Esophagus muscularis mucosa (tissue), 4 donors: ENCODE measurements around the gene COA5. TPM values are rescaled to one million over a fixed set of nuclear protein-coding genes. Genes with fewer than 3 reads are reported as not detected.

Source experiments
- DNase-seq: peaks from one replicate; pipeline ENCODE4 v3.0.0-alpha.2; 2017; ENCODE audit errors: extremely low spot score
- H3K27ac ChIP-seq, 4 donors: fragments of 200-600 bp; sonication (generic); replicated peaks in 1 of 4; 1 replicate in 3 of 4; 2 replicates in 1 of 4; pipeline ENCODE4 v1.5.1; 2016 to 2019; ENCODE audit warnings: mild to moderate bottlenecking in 1 of 4
- H3K27me3 ChIP-seq, 4 donors: fragments of 200-600 bp; sonication (generic); one replicate each; pipeline versions ENCODE4 v1.5.1 to v1.6.0; 2016 to 2019
- H3K36me3 ChIP-seq, 4 donors: fragments of 200-600 bp; sonication (generic); one replicate each; pipeline ENCODE4 v1.5.1; 2016 to 2019
- H3K4me1 ChIP-seq, 4 donors: fragments of 200-600 bp; sonication (generic); one replicate each; pipeline ENCODE4 v1.5.1; 2016 to 2019
- H3K4me3 ChIP-seq, 4 donors: fragments of 200-600 bp; sonication (generic); 1 replicate in 2 of 4; 2 replicates in 2 of 4; pipeline ENCODE4 v1.5.1; 2016 to 2019; ENCODE audit warnings: mild to moderate bottlenecking in 4 of 4, moderate library complexity in 1 of 4
- H3K9me3 ChIP-seq, 4 donors: fragments of 200-600 bp; sonication (generic); 1 replicate in 3 of 4; 2 replicates in 1 of 4; pipeline ENCODE4 v1.5.1; 2016 to 2019
- CTCF ChIP-seq, 3 experiments: fragments of 200-600 bp in 2 of 3; fragments of 450-650 bp in 1 of 3; sonication (generic) in 2 of 3; IDR thresholded peaks; one replicate each; pipeline ENCODE4 v1.5.1; 2017 to 2019; ENCODE audit warnings: antibody characterized with exemption in 3 of 3, mild to moderate bottlenecking in 2 of 3, moderate library complexity in 1 of 3
- EP300 ChIP-seq: sonication (generic); formaldehyde crosslinking; IDR thresholded peaks from one replicate; pipeline ENCODE4 v1.6.1; 2017; ENCODE audit warnings: antibody characterized with exemption
- POLR2A ChIP-seq: fragments of 450-650 bp; IDR thresholded peaks from one replicate; pipeline ENCODE4 v1.6.1; 2017; ENCODE audit warnings: antibody characterized with exemption, moderate library complexity, mild to moderate bottlenecking, low read depth
- POLR2AphosphoS5 ChIP-seq, 2 donors: sonication (generic); formaldehyde crosslinking; IDR thresholded peaks; one replicate each; pipeline ENCODE4 v1.6.1; 2017; ENCODE audit warnings: antibody characterized with exemption in 2 of 2
- WGBS: methylation state at CpG from one replicate; pipeline ENCODE4 v1.1.5; 2018; 5-methylcytosine and 5-hydroxymethylcytosine counted together
- intact Hi-C: fragments of 100-400 bp; cut with DNase I; formaldehyde crosslinking; loops from one replicate; pipeline ENCODE4 v1.15.1; 2023
- total RNA-seq, 4 donors: library from RNA; depleted of rRNA; stranded (reverse); fragments of >200 nt; gene quantifications; one replicate each; pipeline versions ENCODE4 v1.1.0 to v1.2.1, GENCODE V29; 2016

COA5 gene
- total RNA-seq, 4 donors from 2014 or later = 28.3 to 48.2 (median 31.7) TPM

- H3K9me3 ChIP-seq = no peaks in the 10 kb centered on the region
- TF ChIP-seq POLR2AphosphoS5 (IDR thresholded peaks at IDR 0.05) = peak; percentile 11 to 13
- no peak for TF ChIP-seq EP300
- no peak for TF ChIP-seq POLR2A
- TF ChIP-seq CTCF (IDR thresholded peaks at IDR 0.05) = no peak
- no peaks in the 10 kb centered on the region for H3K27me3 ChIP-seq
- intact Hi-C loops = loop anchor here (10.0 kb wide), 1 partner anchor 117 kb away; the partner anchor contains the start of gene INPP4A
- peaks cover 33 to 55% (median 51%) of the 10 kb centered on the region in 4 donors for H3K36me3 ChIP-seq
- WGBS = 43% methylated on average over 13 of the region's 13 CpGs
- DNase-seq = no peak
- H3K4me1 ChIP-seq = peaks cover 43 to 50% (median 45%) of the 10 kb centered on the region in 4 donors
- H3K27ac ChIP-seq = peak overlapping the region; percentile 73 to 85 (median 78)
- no peak overlapping the region for H3K4me3 ChIP-seq
These were observed 46.2 kb downstream of the COA5 start for GRCh38 chr2:98561902-98562695.

- Histone ChIP-seq H3K4me1 (peaks cover 44 to 50% (median 46%) of the 10 kb centered on the region in 4 donors), H3K27ac (peak overlapping the region; percentile 73 to 85 (median 78)), H3K9me3 (no peaks in the 10 kb centered on the region), H3K36me3 (peaks cover 30 to 55% (median 44%) of the 10 kb centered on the region in 4 donors), H3K27me3 (no peaks in the 10 kb centered on the region), H3K4me3 (no peak overlapping the region)
- intact Hi-C loops = loop anchor here (10.0 kb wide), 1 partner anchor 116 kb away; the partner anchor contains the start of gene INPP4A
- WGBS = 90% methylated on average over 9 of the region's 9 CpGs
- TF ChIP-seq CTCF (IDR thresholded peaks at IDR 0.05) (no peak), POLR2A (no peak), EP300 (no peak), POLR2AphosphoS5 (IDR thresholded peaks at IDR 0.05) (no peak)
- DNase-seq = no peak
These were observed 47.3 kb downstream of the COA5 start for GRCh38 chr2:98561018-98561417.

- Histone ChIP-seq H3K27me3 (no peaks in the 10 kb centered on the region), H3K9me3 (no peaks in the 10 kb centered on the region), H3K4me3 (no peak overlapping the region), H3K36me3 (peaks cover 30 to 55% (median 44%) of the 10 kb centered on the region in 4 donors), H3K4me1 (peaks cover 44 to 50% (median 47%) of the 10 kb centered on the region in 4 donors), H3K27ac (peak overlapping the region; percentile 73 to 85 (median 78))
- DNase-seq = no peak
- no peak for TF ChIP-seq POLR2A
- peak; percentile 6 to 20 for TF ChIP-seq POLR2AphosphoS5 (IDR thresholded peaks at IDR 0.05)
- intact Hi-C loops = loop anchor here (10.0 kb wide), 1 partner anchor 116 kb away; the partner anchor contains the start of gene INPP4A
- 65% methylated on average over 6 of the region's 9 CpGs for WGBS
These were observed 48.0 kb downstream of the COA5 start for GRCh38 chr2:98560256-98560771.

- H3K27me3 ChIP-seq = no peaks in the 10 kb centered on the region
- H3K4me3 ChIP-seq = no peak overlapping the region
- intact Hi-C loops = no loop called here
- H3K36me3 ChIP-seq = peaks cover 27 to 55% (median 44%) of the 10 kb centered on the region in 4 donors
- H3K9me3 ChIP-seq = no peaks in the 10 kb centered on the region
- WGBS = 91% methylated on average over 3 of the region's 3 CpGs
- DNase-seq = no peak
- TF ChIP-seq POLR2AphosphoS5 (IDR thresholded peaks at IDR 0.05) (no peak), CTCF (IDR thresholded peaks at IDR 0.05) (no peak), EP300 (no peak), POLR2A (no peak)
- H3K4me1 ChIP-seq = peaks cover 44 to 50% (median 46%) of the 10 kb centered on the region in 4 donors
- peak overlapping the region; percentile 73 to 85 (median 78) for H3K27ac ChIP-seq
These were observed 48.7 kb downstream of the COA5 start for GRCh38 chr2:98559581-98559980.

- Histone ChIP-seq H3K4me3 (no peak overlapping the region), H3K9me3 (no peaks in the 10 kb centered on the region), H3K36me3 (peaks cover 27 to 55% (median 44%) of the 10 kb centered on the region in 4 donors), H3K27ac (peak overlapping the region; percentile 73 to 85 (median 78)), H3K27me3 (no peaks in the 10 kb centered on the region), H3K4me1 (peaks cover 44 to 50% (median 47%) of the 10 kb centered on the region in 4 donors)
- whole genome bisulfite sequencing = 89% methylated on average over 16 of the region's 16 CpGs
- no peak for TF ChIP-seq EP300
- TF ChIP-seq CTCF (IDR thresholded peaks at IDR 0.05) = no peak
- no peak for TF ChIP-seq POLR2AphosphoS5 (IDR thresholded peaks at IDR 0.05)
- no peak for TF ChIP-seq POLR2A
- no peak for DNase-seq
- intact Hi-C loops = no loop called here
These were observed 49.3 kb downstream of the COA5 start for GRCh38 chr2:98558852-98559530.
